Natural killer cell (primary cell): ENCODE results near the gene FARP2. TPM values are rescaled to one million over a fixed set of nuclear protein-coding genes. Genes with fewer than 3 reads are reported as not detected.

Experiments used
- ATAC-seq, 3 donors: fragments of 150-1000 bp in 2 of 3; fragments of 200-7000 bp in 1 of 3; cut with Tn5 transposase; 1 replicate in 1 of 3; 2 replicates in 2 of 3; pipeline ENCODE4 v1.10.0; 2021; ENCODE audit warnings: mild to moderate bottlenecking in 2 of 3, moderate library complexity in 2 of 3
- DNase-seq, 2 donors: peaks; one replicate each; pipeline versions ENCODE4 v3.0.0 to v3.0.0-alpha.2; 2013 to 2021; ENCODE audit warnings: mixed read lengths in 1 of 2
- H3K27ac ChIP-seq: one replicate; pipeline ENCODE4 v1.5.1; 2013; ENCODE audit warnings: mild to moderate bottlenecking, low read length
- H3K27me3 ChIP-seq: one replicate; pipeline ENCODE4 v1.6.1; 2013; ENCODE audit warnings: low read length; ENCODE audit not compliant: control insufficient read depth, insufficient read depth
- H3K36me3 ChIP-seq: one replicate; pipeline ENCODE4 v1.6.1; 2013; ENCODE audit warnings: low read length; ENCODE audit not compliant: control insufficient read depth, insufficient read depth
- H3K4me1 ChIP-seq: one replicate; pipeline ENCODE4 v1.6.1; 2013; ENCODE audit warnings: low read length; ENCODE audit not compliant: control insufficient read depth, insufficient read depth
- H3K4me3 ChIP-seq: one replicate; pipeline ENCODE4 v1.5.1; 2013; ENCODE audit warnings: low read length
- H3K9me3 ChIP-seq: one replicate; pipeline ENCODE4 v1.6.1; 2013; ENCODE audit warnings: low read length; ENCODE audit not compliant: control insufficient read depth, insufficient read depth
- H3K27ac Mint-ChIP-seq, 2 donors: one replicate each; pipeline ENCODE4 v1.8.0; 2022; ENCODE audit warnings: mild to moderate bottlenecking in 2 of 2, mixed read lengths in 2 of 2, moderate library complexity in 1 of 2
- H3K27me3 Mint-ChIP-seq, 2 donors: one replicate each; pipeline ENCODE4 v1.8.0; 2022; ENCODE audit warnings: low read depth in 2 of 2, mixed read lengths in 2 of 2
- H3K36me3 Mint-ChIP-seq: one replicate; pipeline ENCODE4 v1.8.0; 2022; ENCODE audit warnings: mixed read lengths
- H3K4me1 Mint-ChIP-seq, 2 donors: one replicate each; pipeline ENCODE4 v1.8.0; 2022; ENCODE audit warnings: mixed read lengths in 2 of 2
- H3K4me3 Mint-ChIP-seq: one replicate; pipeline ENCODE4 v1.8.0; 2022; ENCODE audit warnings: mild to moderate bottlenecking, moderate library complexity, mixed read lengths
- H3K9me3 Mint-ChIP-seq, 2 donors: one replicate each; pipeline ENCODE4 v1.8.0; 2022; ENCODE audit warnings: mixed read lengths in 2 of 2
- WGBS: methylation state at CpG from one replicate; pipeline ENCODE4 v1.1.7; 2013; ENCODE audit warnings: missing lambda C conversion rate; ENCODE audit not compliant: insufficient coverage; 5-methylcytosine and 5-hydroxymethylcytosine counted together
- intact Hi-C: fragments of 100-400 bp; cut with micrococcal nuclease; formaldehyde crosslinking; loops from one replicate; pipeline ENCODE4 v1.14.2; 2022
- total RNA-seq, 4 donors: library from RNA; stranded (reverse); fragments of 120-200 nt in 1 of 4; gene quantifications; one replicate each; pipeline versions ENCODE4 v1.2.3 to v1.2.4, GENCODE V29; 2013 to 2022
- TF ChIP-seq, protein P1 (sequence below): fragments of 200-600 bp; IDR thresholded peaks from one replicate; pipeline ENCODE4 v1.8.0; 2022; ENCODE audit warnings: antibody characterized with exemption

The FARP2 gene
- total RNA-seq, 3 donors from 2014 or later (not counting 1 experiment from before 2014, with no cell fraction given) = 26.8 to 40.6 (median 31.6) TPM

DNA sequence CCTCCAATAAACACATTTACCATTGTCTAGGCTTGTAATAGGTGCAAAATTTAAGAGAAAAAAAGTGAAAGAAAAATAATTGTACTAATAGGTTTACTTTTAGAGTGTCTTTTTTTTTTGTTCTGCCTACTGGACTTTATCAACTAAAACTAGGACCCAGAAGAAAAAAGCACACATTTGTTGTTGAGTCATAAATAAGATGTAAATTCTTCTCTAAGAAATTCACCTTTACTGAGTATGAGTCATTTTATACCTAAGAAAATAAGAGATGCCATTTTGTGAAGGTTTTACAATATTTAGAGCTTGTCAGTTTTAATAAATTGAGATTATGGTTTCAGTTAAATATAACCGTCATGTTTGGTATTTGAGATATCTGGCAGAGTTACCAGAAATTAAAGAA, 19.2 kb downstream of the FARP2 start:
- TF ChIP-seq, protein P1, sequence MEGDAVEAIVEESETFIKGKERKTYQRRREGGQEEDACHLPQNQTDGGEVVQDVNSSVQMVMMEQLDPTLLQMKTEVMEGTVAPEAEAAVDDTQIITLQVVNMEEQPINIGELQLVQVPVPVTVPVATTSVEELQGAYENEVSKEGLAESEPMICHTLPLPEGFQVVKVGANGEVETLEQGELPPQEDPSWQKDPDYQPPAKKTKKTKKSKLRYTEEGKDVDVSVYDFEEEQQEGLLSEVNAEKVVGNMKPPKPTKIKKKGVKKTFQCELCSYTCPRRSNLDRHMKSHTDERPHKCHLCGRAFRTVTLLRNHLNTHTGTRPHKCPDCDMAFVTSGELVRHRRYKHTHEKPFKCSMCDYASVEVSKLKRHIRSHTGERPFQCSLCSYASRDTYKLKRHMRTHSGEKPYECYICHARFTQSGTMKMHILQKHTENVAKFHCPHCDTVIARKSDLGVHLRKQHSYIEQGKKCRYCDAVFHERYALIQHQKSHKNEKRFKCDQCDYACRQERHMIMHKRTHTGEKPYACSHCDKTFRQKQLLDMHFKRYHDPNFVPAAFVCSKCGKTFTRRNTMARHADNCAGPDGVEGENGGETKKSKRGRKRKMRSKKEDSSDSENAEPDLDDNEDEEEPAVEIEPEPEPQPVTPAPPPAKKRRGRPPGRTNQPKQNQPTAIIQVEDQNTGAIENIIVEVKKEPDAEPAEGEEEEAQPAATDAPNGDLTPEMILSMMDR = no peak
- H3K4me3 ChIP-seq = no peak overlapping the region
- ATAC-seq (no peak), DNase-seq (no peak)
- H3K4me1 Mint-ChIP-seq = peaks cover 0 to 8% of the 10 kb centered on the region in 2 donors
- no peak overlapping the region for H3K4me3 Mint-ChIP-seq
- 94% methylated on average over 1 of the region's 1 CpG for WGBS
- H3K27me3 ChIP-seq = no peaks in the 10 kb centered on the region
- H3K27ac ChIP-seq = no peak overlapping the region
- no peaks in the 10 kb centered on the region for H3K36me3 Mint-ChIP-seq
- intact Hi-C loops = no loop called here
- H3K4me1 ChIP-seq = no peaks in the 10 kb centered on the region
- no peaks in the 10 kb centered on the region for H3K27me3 Mint-ChIP-seq
- H3K36me3 ChIP-seq = no peaks in the 10 kb centered on the region
- no peaks in the 10 kb centered on the region for H3K9me3 Mint-ChIP-seq
- H3K9me3 ChIP-seq = no peaks in the 10 kb centered on the region
- no peak overlapping the region for H3K27ac Mint-ChIP-seq

DNA sequence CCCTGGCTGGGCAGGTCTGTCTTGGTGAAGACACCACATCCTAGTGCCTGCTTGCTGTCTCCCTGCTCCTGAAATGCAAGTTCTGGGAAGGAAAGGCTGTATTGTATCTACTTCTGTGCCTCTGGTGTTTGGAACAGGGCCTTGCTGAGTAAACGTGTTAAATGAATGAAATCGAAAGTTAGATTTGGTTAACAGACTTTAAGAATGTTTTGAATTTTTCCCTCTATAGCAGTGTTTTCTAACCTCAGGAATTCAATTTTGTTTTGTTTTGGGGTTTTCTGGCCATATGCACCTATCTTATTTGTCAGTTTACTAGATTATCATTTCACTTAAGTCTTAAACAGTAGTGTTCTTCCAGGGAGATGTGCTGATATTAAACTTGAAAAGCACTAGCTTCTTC, 20.7 kb downstream of the FARP2 start:
- Mint-ChIP-seq H3K9me3 (no peaks in the 10 kb centered on the region), H3K27me3 (no peaks in the 10 kb centered on the region), H3K4me3 (no peak overlapping the region), H3K4me1 (peaks cover 0 to 13% of the 10 kb centered on the region in 2 donors), H3K27ac (no peak overlapping the region), H3K36me3 (no peaks in the 10 kb centered on the region)
- ATAC-seq (no peak), DNase-seq (no peak)
- no peak overlapping the region for H3K4me3 ChIP-seq
- no peaks in the 10 kb centered on the region for H3K27me3 ChIP-seq
- H3K27ac ChIP-seq = no peak overlapping the region
- 83% methylated on average over 2 of the region's 2 CpGs for WGBS
- TF ChIP-seq, protein P1 = no peak
- no peaks in the 10 kb centered on the region for H3K9me3 ChIP-seq
- H3K36me3 ChIP-seq = no peaks in the 10 kb centered on the region
- intact Hi-C loops = no loop called here
- H3K4me1 ChIP-seq = no peaks in the 10 kb centered on the region

DNA sequence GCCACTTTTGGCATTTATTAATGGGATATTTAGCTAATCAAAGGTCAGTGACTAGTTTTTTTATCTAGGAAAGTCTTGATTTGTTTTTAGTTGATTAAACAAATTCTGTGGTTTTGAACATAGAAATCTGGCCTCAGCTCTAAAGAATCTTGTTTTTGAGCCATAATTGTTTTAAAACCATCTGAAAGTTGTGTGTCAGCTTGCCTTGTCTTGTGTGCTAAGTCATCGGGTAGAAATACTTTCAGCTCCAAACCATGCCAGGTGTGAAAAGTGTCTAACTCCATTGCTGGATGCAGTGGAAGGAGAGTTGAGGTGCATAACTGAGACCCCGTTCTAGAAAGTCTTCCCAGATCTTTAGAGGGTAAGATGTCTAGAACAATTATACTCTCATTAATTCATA, 22.7 kb downstream of the FARP2 start:
- no peaks in the 10 kb centered on the region for H3K36me3 Mint-ChIP-seq
- Histone ChIP-seq H3K4me1 (peaks cover 4% of the 10 kb centered on the region), H3K9me3 (no peaks in the 10 kb centered on the region), H3K4me3 (no peak overlapping the region), H3K27ac (no peak overlapping the region), H3K36me3 (no peaks in the 10 kb centered on the region), H3K27me3 (no peaks in the 10 kb centered on the region)
- no peak overlapping the region for H3K4me3 Mint-ChIP-seq
- no peak overlapping the region for H3K27ac Mint-ChIP-seq
- DNase-seq (no peak), ATAC-seq (no peak)
- H3K9me3 Mint-ChIP-seq = no peaks in the 10 kb centered on the region
- TF ChIP-seq, protein P1 = no peak
- WGBS = 90% methylated on average over 1 of the region's 2 CpGs
- peaks cover 7 to 14% of the 10 kb centered on the region in 2 donors for H3K4me1 Mint-ChIP-seq
- intact Hi-C loops = no loop called here
- no peaks in the 10 kb centered on the region for H3K27me3 Mint-ChIP-seq
